ENCODE measurements around the gene CRCP.
"Not testable (repeated sequence)": the region's sequence is repeated elsewhere in the genome, so short reads cannot be mapped to it uniquely, and the experiment has no call there.

The CRCP gene

DNA sequence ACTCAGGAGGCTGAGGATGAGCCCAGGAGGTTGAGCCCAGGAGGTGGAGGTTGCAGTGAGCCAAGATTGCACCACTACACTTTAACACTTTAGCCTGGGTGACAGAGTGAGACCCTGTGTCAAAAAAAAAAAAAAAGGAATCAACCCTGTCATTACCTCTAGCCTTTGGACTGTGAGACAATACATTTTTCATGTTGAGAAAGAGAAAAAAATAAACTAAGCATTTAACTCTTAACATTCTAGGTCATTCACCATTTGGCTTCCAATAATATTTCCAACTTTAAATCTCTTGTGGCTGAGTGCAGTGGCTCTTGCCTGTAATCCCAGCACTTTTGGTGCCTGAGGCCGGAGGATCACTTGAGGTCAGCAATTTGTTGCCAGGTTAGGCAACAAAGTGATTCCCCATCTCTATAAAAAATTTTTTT lies 48.6 kb downstream of the CRCP start:
- no peak overlapping the region for H3K4me3 ChIP-seq (ENCODE audit: low read depth, low read length)
- DNase-seq (ENCODE audit: low read depth), result no peak
- TF ChIP-seq, protein P1, sequence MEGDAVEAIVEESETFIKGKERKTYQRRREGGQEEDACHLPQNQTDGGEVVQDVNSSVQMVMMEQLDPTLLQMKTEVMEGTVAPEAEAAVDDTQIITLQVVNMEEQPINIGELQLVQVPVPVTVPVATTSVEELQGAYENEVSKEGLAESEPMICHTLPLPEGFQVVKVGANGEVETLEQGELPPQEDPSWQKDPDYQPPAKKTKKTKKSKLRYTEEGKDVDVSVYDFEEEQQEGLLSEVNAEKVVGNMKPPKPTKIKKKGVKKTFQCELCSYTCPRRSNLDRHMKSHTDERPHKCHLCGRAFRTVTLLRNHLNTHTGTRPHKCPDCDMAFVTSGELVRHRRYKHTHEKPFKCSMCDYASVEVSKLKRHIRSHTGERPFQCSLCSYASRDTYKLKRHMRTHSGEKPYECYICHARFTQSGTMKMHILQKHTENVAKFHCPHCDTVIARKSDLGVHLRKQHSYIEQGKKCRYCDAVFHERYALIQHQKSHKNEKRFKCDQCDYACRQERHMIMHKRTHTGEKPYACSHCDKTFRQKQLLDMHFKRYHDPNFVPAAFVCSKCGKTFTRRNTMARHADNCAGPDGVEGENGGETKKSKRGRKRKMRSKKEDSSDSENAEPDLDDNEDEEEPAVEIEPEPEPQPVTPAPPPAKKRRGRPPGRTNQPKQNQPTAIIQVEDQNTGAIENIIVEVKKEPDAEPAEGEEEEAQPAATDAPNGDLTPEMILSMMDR (IDR thresholded peaks at IDR 0.05; ENCODE audit: low read depth, low read length, missing control alignments), result no peak

DNA sequence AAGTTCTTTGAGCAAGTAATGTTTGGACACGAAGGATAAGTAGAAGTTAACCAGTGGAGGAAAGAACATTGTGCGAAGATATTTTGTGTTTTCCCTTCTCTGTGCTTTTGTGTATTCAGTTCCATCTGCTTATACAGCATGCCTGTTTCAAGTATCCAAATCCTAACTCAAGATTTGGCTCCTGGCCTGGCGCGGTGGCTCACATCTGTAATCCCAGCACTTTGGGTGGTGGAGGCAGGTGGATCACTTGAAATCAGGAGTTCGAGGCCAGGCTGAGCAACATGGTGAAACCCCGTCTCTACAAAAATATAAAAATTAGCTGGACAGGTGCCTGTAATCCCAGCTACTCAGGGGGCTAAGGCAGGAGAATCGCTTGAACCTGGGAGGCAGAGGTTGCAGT lies 49.7 kb downstream of the CRCP start:
- TF ChIP-seq, protein P1 (IDR thresholded peaks at IDR 0.05; ENCODE audit: low read depth, low read length, missing control alignments), result no peak
- DNase-seq (ENCODE audit: low read depth), result no peak
- no peak overlapping the region for H3K4me3 ChIP-seq (ENCODE audit: low read depth, low read length)

DNA sequence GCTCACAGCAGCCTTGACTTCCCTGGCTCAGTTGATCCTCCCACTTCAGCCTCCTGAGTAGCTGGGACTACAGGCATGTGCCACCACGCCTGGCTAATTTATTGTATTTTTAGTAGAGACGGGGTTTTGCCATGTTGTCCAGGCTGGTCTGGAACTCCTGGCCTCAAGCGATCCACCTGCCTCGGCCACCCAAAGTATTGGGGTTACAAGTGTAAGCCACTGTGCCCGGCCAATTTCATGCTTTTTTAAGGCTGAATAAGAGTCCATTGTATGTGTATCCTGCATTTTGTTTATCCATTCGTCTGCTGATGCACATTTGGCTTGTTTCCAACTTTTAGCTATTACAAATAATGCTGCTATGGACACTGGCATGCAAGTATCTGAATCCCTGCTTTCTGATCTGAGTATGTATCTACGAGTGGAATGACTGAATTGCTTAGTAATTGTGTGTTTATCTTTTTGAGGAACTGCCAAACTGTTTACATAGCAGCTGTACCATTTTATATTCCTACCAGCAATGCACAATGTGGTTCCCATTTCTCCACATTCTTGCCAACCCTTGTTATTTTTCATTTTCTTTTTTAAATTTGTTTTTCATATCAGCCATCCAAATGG lies 53.2 kb downstream of the CRCP start:
- H3K4me3 ChIP-seq (ENCODE audit: low read depth, low read length), result no peak overlapping the region
- no peak for DNase-seq (ENCODE audit: low read depth)
- TF ChIP-seq, protein P1 (IDR thresholded peaks at IDR 0.05; ENCODE audit: low read depth, low read length, missing control alignments), result no peak

DNA sequence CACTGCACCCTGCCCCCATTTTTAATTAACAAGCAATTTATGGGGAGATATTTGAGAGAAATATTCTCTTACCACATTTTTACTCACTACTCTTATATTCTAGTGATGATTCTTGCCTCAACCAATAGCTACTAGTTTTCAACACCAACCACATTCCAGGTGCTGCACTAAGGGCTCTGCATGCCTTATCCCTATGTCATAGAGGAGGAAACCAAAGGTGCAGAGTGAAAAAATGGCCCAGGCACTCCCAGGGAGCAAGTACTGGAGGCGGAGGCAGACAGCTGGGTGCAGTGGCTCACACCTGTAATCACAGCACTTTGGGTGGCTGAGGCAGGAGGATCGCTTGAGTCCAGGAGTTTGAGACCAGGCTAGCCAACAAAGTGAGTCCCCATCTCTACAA lies 55.0 kb downstream of the CRCP start:
- no peak overlapping the region for H3K4me3 ChIP-seq (ENCODE audit: low read depth, low read length)
- TF ChIP-seq, protein P1 (IDR thresholded peaks at IDR 0.05; ENCODE audit: low read depth, low read length, missing control alignments), result no peak
- no peak for DNase-seq (ENCODE audit: low read depth)

DNA sequence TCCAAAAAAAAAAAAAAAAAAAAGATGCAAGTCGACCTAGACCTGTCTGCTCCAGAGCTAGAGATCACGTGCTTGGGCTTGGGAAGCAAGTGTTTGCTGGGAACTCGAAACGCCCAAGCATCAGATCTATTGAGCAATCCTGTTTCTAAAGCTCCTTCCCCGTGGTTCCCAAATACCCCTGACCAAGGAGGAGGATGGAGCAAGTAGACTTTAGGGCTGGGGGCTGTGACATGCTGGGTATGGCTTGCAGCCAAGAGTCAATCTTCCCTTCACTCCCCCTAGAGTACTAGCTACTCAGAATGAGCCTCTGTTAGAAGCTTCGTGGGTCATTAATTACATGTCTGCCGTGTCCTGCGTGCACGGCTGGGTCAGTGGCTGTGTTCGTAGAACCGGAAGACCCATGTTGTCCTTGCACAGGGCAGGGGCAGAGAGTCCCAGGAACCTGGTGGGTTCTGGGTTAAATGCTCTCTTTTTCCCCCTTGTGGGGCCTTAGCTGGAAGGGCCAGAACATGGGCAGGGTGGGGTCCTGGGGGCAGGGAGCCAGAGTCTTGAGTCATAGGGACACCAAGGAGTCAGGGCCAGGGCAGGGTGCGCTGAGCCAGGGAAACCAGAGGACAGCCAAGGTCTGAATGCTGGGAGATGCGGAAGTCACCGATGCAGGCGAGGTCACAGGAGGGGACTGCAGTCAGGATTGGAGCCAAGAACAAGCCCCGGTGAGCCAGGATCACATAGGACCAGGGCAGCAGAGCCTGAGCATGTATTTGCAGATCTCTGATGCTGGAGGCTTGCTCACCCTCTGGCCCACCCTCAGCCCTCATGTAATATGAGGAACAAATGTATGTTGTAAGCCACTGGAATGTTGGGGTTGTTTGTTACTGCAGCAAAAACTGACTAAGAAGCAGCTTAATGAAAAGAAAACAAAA lies 55.9 kb downstream of the CRCP start:
- DNase-seq (ENCODE audit: low read depth), result no peak
- no peak overlapping the region for H3K4me3 ChIP-seq (ENCODE audit: low read depth, low read length)
- TF ChIP-seq, protein P1 (IDR thresholded peaks at IDR 0.05; ENCODE audit: low read depth, low read length, missing control alignments), result no peak

DNA sequence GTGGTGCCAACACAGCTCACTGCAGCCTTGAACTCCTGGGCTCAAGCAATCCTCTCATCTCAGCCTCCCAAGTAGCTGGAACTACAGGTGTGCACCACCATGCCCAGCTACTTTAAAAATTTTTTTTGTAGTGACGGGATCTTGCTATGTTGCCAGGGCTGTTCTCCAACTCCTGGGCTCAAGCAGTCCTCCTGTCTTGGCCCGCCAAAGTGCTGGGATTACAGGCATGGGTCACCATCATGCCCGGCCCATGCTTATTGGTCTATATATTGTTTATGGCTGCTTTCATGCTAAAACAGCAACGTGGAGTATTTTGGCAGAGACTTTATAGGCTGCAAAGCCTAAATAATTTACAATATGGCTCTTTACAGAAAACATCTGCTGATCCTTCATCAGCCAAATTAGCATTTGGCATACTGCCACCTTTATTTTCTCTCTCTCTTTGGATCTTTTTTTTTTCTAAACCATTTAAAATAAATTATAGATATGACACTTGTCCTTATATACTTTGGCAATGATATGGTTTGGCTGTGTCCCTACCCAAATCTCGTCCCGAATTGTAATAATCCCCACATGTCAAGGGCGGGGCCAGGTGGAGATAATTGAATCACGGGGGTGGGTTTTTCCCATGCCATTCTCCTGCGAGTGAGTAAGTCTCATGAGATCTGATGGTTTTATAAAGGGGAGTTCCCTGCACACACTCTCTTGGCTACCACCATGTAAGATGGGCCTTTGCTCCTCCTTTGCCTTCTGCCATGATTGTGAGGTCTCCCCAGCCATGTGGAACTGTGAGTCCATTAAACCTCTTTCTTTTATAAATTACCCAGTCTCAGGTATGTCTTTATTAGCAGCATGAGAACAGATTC lies 58.1 kb downstream of the CRCP start:
- DNase-seq (ENCODE audit: low read depth); H3K4me3 ChIP-seq (ENCODE audit: low read depth, low read length): not testable (repeated sequence)

DNA sequence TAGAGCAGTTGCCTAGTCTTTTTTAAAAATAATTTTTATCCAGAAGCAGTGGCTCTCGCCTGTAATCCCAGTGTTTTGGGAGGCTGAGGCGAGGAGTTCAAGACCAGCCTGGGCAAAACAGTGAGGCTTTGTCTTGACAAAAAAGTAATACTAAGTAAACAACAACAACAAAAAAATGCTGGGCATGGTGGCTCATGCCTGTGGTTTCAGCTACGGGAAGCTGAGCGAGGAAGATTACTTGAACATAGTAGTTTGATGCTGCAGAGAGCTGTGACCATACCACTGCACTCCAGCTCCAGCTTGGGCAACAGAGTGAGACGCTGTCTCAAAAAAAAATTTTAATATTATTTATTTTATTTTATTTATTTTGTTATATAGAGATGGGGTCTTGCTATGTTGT lies 59.2 kb downstream of the CRCP start:
- TF ChIP-seq, protein P1 (IDR thresholded peaks at IDR 0.05; ENCODE audit: low read depth, low read length, missing control alignments), result no peak
- H3K4me3 ChIP-seq (ENCODE audit: low read depth, low read length), result no peak overlapping the region
- DNase-seq (ENCODE audit: low read depth), result no peak

DNA sequence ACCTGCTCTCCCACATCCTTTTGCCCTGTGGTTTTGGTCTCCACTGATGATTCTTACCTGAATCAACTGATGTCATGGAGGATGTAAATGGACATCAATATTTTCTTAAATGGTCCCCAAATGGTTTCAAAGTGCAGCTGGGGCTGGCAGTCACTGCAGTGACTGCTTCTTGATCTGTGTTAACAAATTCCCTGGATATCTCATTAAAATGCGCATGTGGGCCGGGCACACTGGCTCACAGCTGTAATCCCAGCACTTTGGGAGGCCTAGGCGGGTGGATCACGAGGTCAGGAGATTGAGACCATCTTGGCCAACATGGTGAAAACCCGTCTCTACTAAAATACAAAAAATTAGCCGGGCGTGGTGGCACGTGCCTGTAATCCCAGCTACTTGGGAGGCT lies 60.4 kb downstream of the CRCP start:
- DNase-seq (ENCODE audit: low read depth); H3K4me3 ChIP-seq (ENCODE audit: low read depth, low read length): not testable (repeated sequence)

Measured in GM12864 (cell line).